PC-9 (cell line): Measurements from ENCODE around the gene SLC38A8. TPM values are rescaled to one million over a fixed set of nuclear protein-coding genes. Genes with fewer than 3 reads are reported as not detected.

ENCODE experiments used
- BruUV-seq: library from RNA; stranded (reverse); fragments of 400-500 nt; replicated peaks from 2 replicates; lab custom pipeline; 2021; lab: Mats Ljungman, UMichigan
- CTCF ChIA-PET: fragments of 300-600 bp; sonication (Branson Sonifier 250); formaldehyde crosslinking; loops from one replicate; lab custom pipeline; 2022; ENCODE audit warnings: antibody characterized with exemption; lab: Charles Lee
- POLR2A ChIA-PET: fragments of 300-600 bp; sonication (Branson Sonifier 250); formaldehyde crosslinking; loops from one replicate; lab custom pipeline; 2022; ENCODE audit warnings: antibody characterized with exemption; ENCODE audit not compliant: unreplicated experiment; lab: Charles Lee
- DNase-seq, 2 experiments: peaks; one replicate each; pipeline versions ENCODE4 v3.0.0 to v3.0.0-alpha.2; 2015 to 2022; ENCODE audit warnings: mixed read lengths in 1 of 2
- H2AFZ ChIP-seq: fragments of 200-600 bp; sonication (generic); 2 replicates; pipeline ENCODE4 v1.8.1; 2017; ENCODE audit warnings: antibody characterized with exemption
- H3F3A ChIP-seq: fragments of 200-600 bp; sonication (generic); 2 replicates; pipeline ENCODE4 v1.8.1; 2017; ENCODE audit warnings: antibody characterized with exemption, mild to moderate bottlenecking, low read depth; ENCODE audit not compliant: insufficient read depth
- H3K27ac ChIP-seq: fragments of 200-600 bp; sonication (generic); 2 replicates; pipeline ENCODE4 v1.6.1; 2016; ENCODE audit warnings: mixed run types
- H3K27me3 ChIP-seq: fragments of 200-600 bp; sonication (generic); 2 replicates; pipeline ENCODE4 v1.6.1; 2016; ENCODE audit warnings: low read depth, mixed run types; ENCODE audit not compliant: insufficient read depth
- H3K36me3 ChIP-seq: fragments of 200-600 bp; sonication (generic); 2 replicates; pipeline ENCODE4 v1.6.1; 2016; ENCODE audit warnings: low read depth, mixed run types
- H3K4me1 ChIP-seq: fragments of 200-600 bp; sonication (generic); replicated peaks from 2 replicates; pipeline ENCODE4 v1.6.1; 2016; ENCODE audit warnings: mixed run types; ENCODE audit not compliant: insufficient read depth
- H3K4me2 ChIP-seq: fragments of 200-600 bp; sonication (generic); 2 replicates; pipeline ENCODE4 v1.6.1; 2017; ENCODE audit warnings: mixed run types
- H3K4me3 ChIP-seq: fragments of 200-600 bp; sonication (generic); 2 replicates; pipeline ENCODE4 v1.6.1; 2016; ENCODE audit warnings: mixed run types
- H3K79me2 ChIP-seq: fragments of 200-600 bp; sonication (generic); 2 replicates; pipeline ENCODE4 v1.6.1; 2017; ENCODE audit warnings: low read depth, mixed run types
- H3K9me2 ChIP-seq: fragments of 200-600 bp; sonication (generic); 2 replicates; pipeline ENCODE4 v1.8.1; 2017; ENCODE audit warnings: mild to moderate bottlenecking; ENCODE audit not compliant: insufficient read depth
- H3K9me3 ChIP-seq: fragments of 200-600 bp; sonication (generic); 2 replicates; pipeline ENCODE4 v1.8.1; 2016; ENCODE audit warnings: low read depth; ENCODE audit not compliant: insufficient read depth
- H4K20me1 ChIP-seq: fragments of 200-600 bp; sonication (generic); 2 replicates; pipeline ENCODE4 v1.8.1; 2017; ENCODE audit not compliant: insufficient read depth
- CTCF ChIP-seq: fragments of 200-600 bp; sonication (generic); conservative IDR thresholded peaks from 2 replicates; pipeline ENCODE4 v1.6.1; 2017; ENCODE audit warnings: mixed run types, antibody characterized with exemption, mild to moderate bottlenecking, moderate library complexity
- EZH2 ChIP-seq: fragments of 200-600 bp; sonication (generic); IDR thresholded peaks from 2 replicates; pipeline ENCODE4 v1.8.0; 2017; ENCODE audit warnings: antibody characterized with exemption, low read depth
- intact Hi-C: fragments of 100-400 bp; cut with micrococcal nuclease; formaldehyde crosslinking; loops from one replicate; pipeline ENCODE4 v1.10.0; 2022; ENCODE audit not compliant: unreplicated experiment
- total RNA-seq: library from RNA; stranded (reverse); gene quantifications from 2 replicates; pipeline ENCODE4 v1.2.3, GENCODE V29; 2021

Gene SLC38A8
- total RNA-seq, 1 experiment from 2014 or later: not detected

DNA sequence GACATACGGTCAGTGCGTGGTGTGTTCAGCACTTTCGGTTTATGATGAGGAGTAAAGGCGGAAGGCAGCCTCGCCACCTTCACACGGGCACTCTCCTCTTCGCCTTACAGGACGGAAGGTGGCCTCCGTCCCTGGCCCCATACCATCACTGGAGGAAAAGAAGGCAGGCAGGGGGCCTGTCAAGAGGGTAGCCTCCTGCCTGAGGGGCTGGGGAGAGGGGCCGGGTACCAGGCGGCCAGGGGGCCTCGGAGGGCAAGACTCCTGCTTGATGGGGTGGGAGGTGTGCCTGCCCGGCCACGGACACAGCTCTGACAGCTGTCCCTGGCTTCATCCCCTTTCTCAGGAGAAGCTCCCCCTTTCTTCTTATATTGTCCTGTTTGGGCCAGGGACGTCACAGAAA lies 15.6 kb upstream of the SLC38A8 start:
- Histone ChIP-seq H3K9me2 (no peaks in the 10 kb centered on the region), H3K27me3 (no peaks in the 10 kb centered on the region), H3K4me1 (no peaks in the 10 kb centered on the region), H3K79me2 (no peaks in the 10 kb centered on the region), H3K4me2 (no peak overlapping the region), H3K27ac (no peak overlapping the region), H3K9me3 (no peaks in the 10 kb centered on the region), H3K36me3 (0 out of 2 replicates have a peak, but pooled peaks cover 14% of the 10 kb centered on the region), H3K4me3 (no peak overlapping the region), H4K20me1 (no peaks in the 10 kb centered on the region), H3F3A (no peaks in the 10 kb centered on the region; the same call in 1 of the 2 replicates), H2AFZ (no peak overlapping the region)
- no peak for DNase-seq
- BruUV-seq: no TSS peak
- POLR2A ChIA-PET: interaction anchor here (0.7 kb wide), 1 partner anchor 458 kb away, joined by 14 read pairs; no protein-coding TSS in a partner anchor
- CTCF ChIA-PET: no interaction called here
- TF ChIP-seq CTCF (no peak), EZH2 (no peak)
- intact Hi-C loops: no loop called here

GRCh38 chr16:84056933-84057332 lies 14.3 kb upstream of the SLC38A8 start:
- Histone ChIP-seq H3K36me3 (0 out of 2 replicates have a peak, but pooled peaks cover 8% of the 10 kb centered on the region), H4K20me1 (no peaks in the 10 kb centered on the region), H3K27me3 (no peaks in the 10 kb centered on the region), H3K79me2 (no peaks in the 10 kb centered on the region), H2AFZ (no peak overlapping the region), H3K9me3 (no peaks in the 10 kb centered on the region), H3F3A (no peaks in the 10 kb centered on the region), H3K4me1 (no peaks in the 10 kb centered on the region), H3K27ac (no peak overlapping the region), H3K4me2 (no peak overlapping the region), H3K4me3 (no peak overlapping the region), H3K9me2 (no peaks in the 10 kb centered on the region)
- DNase-seq: no peak
- BruUV-seq: no TSS peak
- ChIA-PET POLR2A (no interaction called here), CTCF (interaction anchor here (0.6 kb wide), 1 partner anchor 24 kb away, joined by 4 read pairs; no protein-coding TSS in a partner anchor)
- intact Hi-C loops: no loop called here
- no peak for TF ChIP-seq EZH2
- TF ChIP-seq CTCF: no peak

GRCh38 chr16:84055801-84056634 lies 13.4 kb upstream of the SLC38A8 start:
- no peak overlapping the region for H2AFZ ChIP-seq
- no peak for DNase-seq
- H3K36me3 ChIP-seq: 0 out of 2 replicates have a peak, but pooled peaks cover under 1% of the 10 kb centered on the region
- ChIA-PET CTCF (interaction anchor here (0.6 kb wide), 1 partner anchor 24 kb away, joined by 4 read pairs; no protein-coding TSS in a partner anchor), POLR2A (no interaction called here)
- no peak overlapping the region for H3K4me3 ChIP-seq
- intact Hi-C loops: no loop called here
- H4K20me1 ChIP-seq: no peaks in the 10 kb centered on the region
- no peak for TF ChIP-seq EZH2
- no peak for TF ChIP-seq CTCF
- BruUV-seq: no TSS peak
- no peak overlapping the region for H3K27ac ChIP-seq
- H3K4me2 ChIP-seq: no peak overlapping the region
- no peaks in the 10 kb centered on the region for H3K27me3 ChIP-seq
- no peaks in the 10 kb centered on the region for H3K9me3 ChIP-seq
- H3K9me2 ChIP-seq: no peaks in the 10 kb centered on the region
- H3K79me2 ChIP-seq: no peaks in the 10 kb centered on the region
- no peaks in the 10 kb centered on the region for H3K4me1 ChIP-seq
- no peaks in the 10 kb centered on the region for H3F3A ChIP-seq
